GM23338 (cell line): Measurements from ENCODE around the gene RPRML. TPM values are rescaled to one million over a fixed set of nuclear protein-coding genes. Genes with fewer than 3 reads are reported as not detected.

Experiments used
- ATAC-seq: fragments of 200-7000 bp; cut with Tn5 transposase; 3 replicates; pipeline ENCODE4 v1.9.1; 2020
- DNase-seq: peaks from one replicate; pipeline ENCODE4 v3.0.0-alpha.2; 2015; ENCODE audit warnings: low spot score
- H2AFZ ChIP-seq: fragments of 200-600 bp; sonication (generic); 2 replicates; pipeline ENCODE4 v1.8.0; 2016; ENCODE audit warnings: antibody characterized with exemption, mild to moderate bottlenecking, moderate library complexity
- H3F3A ChIP-seq: fragments of 200-600 bp; sonication (generic); replicated peaks from 2 replicates; pipeline ENCODE4 v1.8.0; 2017; ENCODE audit warnings: antibody characterized with exemption, mixed run types, low read depth
- H3K27ac ChIP-seq: fragments of 200-600 bp; sonication (generic); 2 replicates; pipeline ENCODE4 v1.6.1; 2016; ENCODE audit warnings: low read depth
- H3K27me3 ChIP-seq: fragments of 200-600 bp; sonication (generic); 2 replicates; pipeline ENCODE4 v1.8.0; 2016; ENCODE audit warnings: mild to moderate bottlenecking, mixed run types, moderate library complexity; ENCODE audit not compliant: insufficient read depth
- H3K36me3 ChIP-seq: fragments of 200-600 bp; sonication (generic); 2 replicates; pipeline ENCODE4 v1.8.0; 2016; ENCODE audit warnings: mild to moderate bottlenecking; ENCODE audit not compliant: insufficient read depth
- H3K4me1 ChIP-seq: fragments of 200-600 bp; sonication (generic); 2 replicates; pipeline ENCODE4 v1.8.0; 2016; ENCODE audit warnings: mild to moderate bottlenecking, moderate library complexity; ENCODE audit not compliant: insufficient read depth
- H3K4me2 ChIP-seq: fragments of 200-600 bp; sonication (generic); 2 replicates; pipeline ENCODE4 v1.7.1; 2017; ENCODE audit warnings: mixed run types
- H3K4me3 ChIP-seq: fragments of 200-600 bp; sonication (generic); 2 replicates; pipeline ENCODE4 v1.6.1; 2016; ENCODE audit warnings: mixed run types
- H3K79me2 ChIP-seq: fragments of 200-600 bp; sonication (generic); replicated peaks from 2 replicates; pipeline ENCODE4 v1.8.0; 2017; ENCODE audit warnings: mild to moderate bottlenecking; ENCODE audit not compliant: insufficient read depth
- H3K9me2 ChIP-seq: fragments of 200-600 bp; sonication (generic); 2 replicates; pipeline ENCODE4 v1.8.0; 2017; ENCODE audit not compliant: insufficient read depth
- H4K20me1 ChIP-seq: fragments of 200-600 bp; sonication (generic); replicated peaks from 2 replicates; pipeline ENCODE4 v1.8.0; 2017; ENCODE audit warnings: mild to moderate bottlenecking; ENCODE audit not compliant: insufficient read depth
- H3K27ac Mint-ChIP-seq: 2 replicates; pipeline ENCODE4 v1.8.0; 2020; ENCODE audit warnings: inconsistent platforms, mild to moderate bottlenecking, moderate library complexity, mixed read lengths
- H3K27me3 Mint-ChIP-seq: 3 replicates; pipeline ENCODE4 v1.8.0; 2022; ENCODE audit warnings: low read depth, mild to moderate bottlenecking, moderate library complexity, mixed read lengths, inconsistent platforms; ENCODE audit not compliant: insufficient read depth, poor library complexity
- H3K36me3 Mint-ChIP-seq: 3 replicates; pipeline ENCODE4 v1.8.0; 2021; ENCODE audit warnings: low read depth, mild to moderate bottlenecking, inconsistent platforms, moderate library complexity, mixed read lengths
- H3K4me1 Mint-ChIP-seq: 3 replicates; pipeline ENCODE4 v1.8.0; 2020; ENCODE audit warnings: mild to moderate bottlenecking, inconsistent platforms, mixed read lengths
- H3K4me3 Mint-ChIP-seq: 3 replicates; pipeline ENCODE4 v1.8.0; 2021; ENCODE audit warnings: moderate library complexity, mild to moderate bottlenecking, inconsistent platforms, mixed read lengths
- H3K9me3 Mint-ChIP-seq: 3 replicates; pipeline ENCODE4 v1.8.0; 2020; ENCODE audit warnings: moderate library complexity, mild to moderate bottlenecking, inconsistent platforms, mixed read lengths
- ETS1 ChIP-seq: IDR thresholded peaks from 2 replicates; pipeline ENCODE4 v1.6.1; 2016; ENCODE audit warnings: antibody characterized with exemption
- POLR2AphosphoS5 ChIP-seq: IDR thresholded peaks from 2 replicates; pipeline ENCODE4 v1.6.1; 2016; ENCODE audit warnings: antibody characterized with exemption, low read depth
- REST ChIP-seq: IDR thresholded peaks from one replicate; pipeline ENCODE4 v1.6.1; 2018; ENCODE audit warnings: antibody characterized with exemption; ENCODE audit not compliant: unreplicated experiment
- ZNF114 ChIP-seq: fragments of 250-450 bp; sonication (Bioruptor Pico); IDR thresholded peaks from 2 replicates; pipeline ENCODE4 v1.5.0; 2020; ENCODE audit warnings: mild to moderate bottlenecking, moderate library complexity
- ZNF462 ChIP-seq: fragments of 250-450 bp; sonication (Bioruptor Pico); IDR thresholded peaks from 2 replicates; pipeline ENCODE4 v1.5.0; 2020; ENCODE audit warnings: mild to moderate bottlenecking, moderate library complexity
- polyA plus RNA-seq: library from polyadenylated mRNA; unstranded; fragments of >200 nt; fragmentation: Nextera tagmentation; extraction: Ambion mirVana; gene quantifications from 2 replicates; pipeline ENCODE4 v1.2.1, GENCODE V29; 2016
- total RNA-seq: library from RNA; depleted of rRNA; stranded (reverse); fragments of >200 nt; shearing (Covaris generic); gene quantifications from 2 replicates; pipeline ENCODE4 v1.2.3, GENCODE V29; 2014

Gene RPRML
- total and polyA plus RNA-seq, 2 experiments from 2014 or later, result 2.1 to 16.4 TPM

- Histone ChIP-seq H3K79me2 (no peaks in the 10 kb centered on the region), H4K20me1 (peaks cover 4% of the 10 kb centered on the region; the same call in 1 of the 2 replicates), H3K27me3 (no peaks in the 10 kb centered on the region), H3F3A (no peaks in the 10 kb centered on the region), H3K4me2 (no peak overlapping the region), H2AFZ (no peak overlapping the region), H3K4me1 (peaks cover 11% of the 10 kb centered on the region), H3K27ac (no peak overlapping the region), H3K9me2 (no peaks in the 10 kb centered on the region), H3K4me3 (no peak overlapping the region), H3K36me3 (no peaks in the 10 kb centered on the region)
- no peak for ATAC-seq
- no peaks in the 10 kb centered on the region for H3K9me3 Mint-ChIP-seq
- peaks cover 17% of the 10 kb centered on the region for H3K27me3 Mint-ChIP-seq
- TF ChIP-seq ETS1, result no peak
- peaks cover 11% of the 10 kb centered on the region for H3K4me1 Mint-ChIP-seq
- no peak overlapping the region for H3K4me3 Mint-ChIP-seq
- no peaks in the 10 kb centered on the region for H3K36me3 Mint-ChIP-seq
- DNase-seq, result no peak
- no peak overlapping the region for H3K27ac Mint-ChIP-seq
Measured at GRCh38 chr17:46949291-46950174, 29.5 kb downstream of the RPRML start.

- H3K27me3 ChIP-seq, result no peaks in the 10 kb centered on the region
- Mint-ChIP-seq H3K36me3 (no peaks in the 10 kb centered on the region), H3K4me3 (no peak overlapping the region)
- no peak for TF ChIP-seq REST
- TF ChIP-seq ETS1, result no peak
- TF ChIP-seq ZNF114, result no peak
- TF ChIP-seq POLR2AphosphoS5, result no peak
- no peak for TF ChIP-seq ZNF462 (CRISPR knock-in tag)
Measured at GRCh38 chr17:46948544-46948943, 30.5 kb downstream of the RPRML start.

More at GRCh38 chr17:46948544-46948943, 30.5 kb downstream of the RPRML start:
- Histone ChIP-seq H3K79me2 (no peaks in the 10 kb centered on the region), H4K20me1 (peaks cover 4% of the 10 kb centered on the region; the same call in 1 of the 2 replicates), H3K27ac (no peak overlapping the region), H3K4me1 (peaks cover 16% of the 10 kb centered on the region), H3K36me3 (no peaks in the 10 kb centered on the region), H3F3A (no peaks in the 10 kb centered on the region), H2AFZ (no peak overlapping the region), H3K4me3 (no peak overlapping the region), H3K4me2 (no peak overlapping the region), H3K9me2 (no peaks in the 10 kb centered on the region)
- H3K4me1 Mint-ChIP-seq, result peaks cover 18% of the 10 kb centered on the region
- ATAC-seq (no peak), DNase-seq (no peak)
- H3K9me3 Mint-ChIP-seq, result no peaks in the 10 kb centered on the region
- H3K27me3 Mint-ChIP-seq, result peaks cover 17% of the 10 kb centered on the region
- H3K27ac Mint-ChIP-seq, result no peak overlapping the region
